SK-N-SH (cell line): ENCODE measurements around the gene MNT.

ENCODE experiments used
- ELF1 ChIP-seq: IDR thresholded peaks from 2 replicates; pipeline ENCODE4 v1.4.0; 2012
- FOSL2 ChIP-seq: IDR thresholded peaks from 2 replicates; pipeline ENCODE4 v1.4.0; 2012; ENCODE audit warnings: low read depth, mild to moderate bottlenecking, moderate library complexity, borderline replicate concordance
- FOXM1 ChIP-seq: IDR thresholded peaks from 2 replicates; pipeline ENCODE4 v1.4.0; 2012; ENCODE audit warnings: low read depth, mild to moderate bottlenecking
- POLR2AphosphoS5 ChIP-seq: IDR thresholded peaks from 2 replicates; pipeline ENCODE4 v1.6.1; 2012; ENCODE audit warnings: low read depth, low read length
- RAD21 ChIP-seq: IDR thresholded peaks from 2 replicates; pipeline ENCODE4 v1.6.1; 2012; ENCODE audit warnings: mild to moderate bottlenecking, low read length
- TAF1 ChIP-seq: IDR thresholded peaks from 2 replicates; pipeline ENCODE4 v1.6.1; 2012; ENCODE audit warnings: low read depth, mild to moderate bottlenecking, low read length, moderate library complexity, borderline replicate concordance
- YY1 ChIP-seq: IDR thresholded peaks from 2 replicates; pipeline ENCODE4 v1.4.0; 2012; ENCODE audit warnings: low read depth, mild to moderate bottlenecking
- TF ChIP-seq, protein P1 (sequence below): fragments of 200-600 bp; sonication (generic); IDR thresholded peaks from 2 replicates; pipeline ENCODE4 v1.6.1; 2017; ENCODE audit warnings: antibody characterized with exemption, mild to moderate bottlenecking, moderate library complexity
- TF ChIP-seq, protein P2 (sequence below): IDR thresholded peaks from 2 replicates; pipeline ENCODE4 v1.4.0; 2012; ENCODE audit warnings: low read depth, borderline replicate concordance
- TF ChIP-seq, protein P3 (sequence below): fragments of 150-350 bp; IDR thresholded peaks from 2 replicates; pipeline ENCODE4 v1.6.1; 2016; ENCODE audit warnings: mild to moderate bottlenecking, low read depth, low read length
- TF ChIP-seq, protein P4 (sequence below): IDR thresholded peaks from 2 replicates; pipeline ENCODE4 v1.6.1; 2012; ENCODE audit warnings: mild to moderate bottlenecking, low read depth, low read length, moderate library complexity
- TF ChIP-seq, protein P5 (sequence below): IDR thresholded peaks from 2 replicates; pipeline ENCODE4 v1.4.0; 2012; ENCODE audit warnings: low read depth

DNA sequence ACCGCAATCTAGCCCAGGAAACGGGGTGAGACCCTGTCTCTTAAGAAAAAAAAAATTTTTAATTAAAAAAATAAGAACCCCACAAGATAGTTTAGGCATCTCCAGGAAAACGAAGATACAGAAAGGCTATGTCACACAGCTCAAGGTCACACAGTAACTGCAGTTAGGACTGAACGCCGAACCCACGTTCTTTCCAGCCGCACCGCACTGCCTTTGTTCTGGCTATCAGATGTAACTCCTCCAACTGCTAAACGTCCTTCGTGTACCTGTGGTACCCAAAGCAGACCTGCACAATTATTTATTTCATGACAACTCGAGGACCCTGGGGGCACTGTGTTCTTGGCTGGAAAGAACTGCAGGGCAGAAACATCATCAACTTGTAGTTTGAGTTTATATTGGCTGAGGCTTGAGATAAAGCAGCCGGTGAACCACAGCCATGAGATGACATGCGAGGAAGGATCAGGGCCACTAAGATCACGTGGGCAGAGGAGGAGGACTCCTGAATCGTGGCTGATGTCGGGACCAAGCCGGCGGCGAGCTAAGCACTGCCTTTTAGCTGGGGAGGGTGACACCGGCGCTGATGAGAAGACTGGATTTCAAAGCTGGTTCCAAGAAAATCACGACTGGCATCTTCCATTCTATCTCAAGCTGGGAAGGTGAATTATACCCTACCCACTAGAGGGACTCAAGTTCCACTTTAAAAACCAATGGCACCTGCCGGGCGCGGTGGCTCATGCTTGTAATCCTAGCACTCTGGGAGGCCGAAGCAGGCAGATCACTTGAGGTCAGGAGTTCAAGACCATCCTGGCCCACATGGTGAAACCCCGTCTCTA is 20.7 kb upstream of the MNT start:
- TF ChIP-seq, protein P1, sequence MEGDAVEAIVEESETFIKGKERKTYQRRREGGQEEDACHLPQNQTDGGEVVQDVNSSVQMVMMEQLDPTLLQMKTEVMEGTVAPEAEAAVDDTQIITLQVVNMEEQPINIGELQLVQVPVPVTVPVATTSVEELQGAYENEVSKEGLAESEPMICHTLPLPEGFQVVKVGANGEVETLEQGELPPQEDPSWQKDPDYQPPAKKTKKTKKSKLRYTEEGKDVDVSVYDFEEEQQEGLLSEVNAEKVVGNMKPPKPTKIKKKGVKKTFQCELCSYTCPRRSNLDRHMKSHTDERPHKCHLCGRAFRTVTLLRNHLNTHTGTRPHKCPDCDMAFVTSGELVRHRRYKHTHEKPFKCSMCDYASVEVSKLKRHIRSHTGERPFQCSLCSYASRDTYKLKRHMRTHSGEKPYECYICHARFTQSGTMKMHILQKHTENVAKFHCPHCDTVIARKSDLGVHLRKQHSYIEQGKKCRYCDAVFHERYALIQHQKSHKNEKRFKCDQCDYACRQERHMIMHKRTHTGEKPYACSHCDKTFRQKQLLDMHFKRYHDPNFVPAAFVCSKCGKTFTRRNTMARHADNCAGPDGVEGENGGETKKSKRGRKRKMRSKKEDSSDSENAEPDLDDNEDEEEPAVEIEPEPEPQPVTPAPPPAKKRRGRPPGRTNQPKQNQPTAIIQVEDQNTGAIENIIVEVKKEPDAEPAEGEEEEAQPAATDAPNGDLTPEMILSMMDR = peak; percentile 17; the same call in 1 of the 2 replicates
- TF ChIP-seq POLR2AphosphoS5 (no peak), YY1 (no peak), FOXM1 (no peak), FOSL2 (no peak), TAF1 (no peak), ELF1 (no peak), RAD21 (peak; percentile 40; the same call in 1 of the 2 replicates)
- TF ChIP-seq, protein P2, sequence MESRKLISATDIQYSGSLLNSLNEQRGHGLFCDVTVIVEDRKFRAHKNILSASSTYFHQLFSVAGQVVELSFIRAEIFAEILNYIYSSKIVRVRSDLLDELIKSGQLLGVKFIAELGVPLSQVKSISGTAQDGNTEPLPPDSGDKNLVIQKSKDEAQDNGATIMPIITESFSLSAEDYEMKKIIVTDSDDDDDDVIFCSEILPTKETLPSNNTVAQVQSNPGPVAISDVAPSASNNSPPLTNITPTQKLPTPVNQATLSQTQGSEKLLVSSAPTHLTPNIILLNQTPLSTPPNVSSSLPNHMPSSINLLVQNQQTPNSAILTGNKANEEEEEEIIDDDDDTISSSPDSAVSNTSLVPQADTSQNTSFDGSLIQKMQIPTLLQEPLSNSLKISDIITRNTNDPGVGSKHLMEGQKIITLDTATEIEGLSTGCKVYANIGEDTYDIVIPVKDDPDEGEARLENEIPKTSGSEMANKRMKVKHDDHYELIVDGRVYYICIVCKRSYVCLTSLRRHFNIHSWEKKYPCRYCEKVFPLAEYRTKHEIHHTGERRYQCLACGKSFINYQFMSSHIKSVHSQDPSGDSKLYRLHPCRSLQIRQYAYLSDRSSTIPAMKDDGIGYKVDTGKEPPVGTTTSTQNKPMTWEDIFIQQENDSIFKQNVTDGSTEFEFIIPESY = no peak
- TF ChIP-seq, protein P3, sequence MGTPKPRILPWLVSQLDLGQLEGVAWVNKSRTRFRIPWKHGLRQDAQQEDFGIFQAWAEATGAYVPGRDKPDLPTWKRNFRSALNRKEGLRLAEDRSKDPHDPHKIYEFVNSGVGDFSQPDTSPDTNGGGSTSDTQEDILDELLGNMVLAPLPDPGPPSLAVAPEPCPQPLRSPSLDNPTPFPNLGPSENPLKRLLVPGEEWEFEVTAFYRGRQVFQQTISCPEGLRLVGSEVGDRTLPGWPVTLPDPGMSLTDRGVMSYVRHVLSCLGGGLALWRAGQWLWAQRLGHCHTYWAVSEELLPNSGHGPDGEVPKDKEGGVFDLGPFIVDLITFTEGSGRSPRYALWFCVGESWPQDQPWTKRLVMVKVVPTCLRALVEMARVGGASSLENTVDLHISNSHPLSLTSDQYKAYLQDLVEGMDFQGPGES = no peak
- TF ChIP-seq, protein P4, sequence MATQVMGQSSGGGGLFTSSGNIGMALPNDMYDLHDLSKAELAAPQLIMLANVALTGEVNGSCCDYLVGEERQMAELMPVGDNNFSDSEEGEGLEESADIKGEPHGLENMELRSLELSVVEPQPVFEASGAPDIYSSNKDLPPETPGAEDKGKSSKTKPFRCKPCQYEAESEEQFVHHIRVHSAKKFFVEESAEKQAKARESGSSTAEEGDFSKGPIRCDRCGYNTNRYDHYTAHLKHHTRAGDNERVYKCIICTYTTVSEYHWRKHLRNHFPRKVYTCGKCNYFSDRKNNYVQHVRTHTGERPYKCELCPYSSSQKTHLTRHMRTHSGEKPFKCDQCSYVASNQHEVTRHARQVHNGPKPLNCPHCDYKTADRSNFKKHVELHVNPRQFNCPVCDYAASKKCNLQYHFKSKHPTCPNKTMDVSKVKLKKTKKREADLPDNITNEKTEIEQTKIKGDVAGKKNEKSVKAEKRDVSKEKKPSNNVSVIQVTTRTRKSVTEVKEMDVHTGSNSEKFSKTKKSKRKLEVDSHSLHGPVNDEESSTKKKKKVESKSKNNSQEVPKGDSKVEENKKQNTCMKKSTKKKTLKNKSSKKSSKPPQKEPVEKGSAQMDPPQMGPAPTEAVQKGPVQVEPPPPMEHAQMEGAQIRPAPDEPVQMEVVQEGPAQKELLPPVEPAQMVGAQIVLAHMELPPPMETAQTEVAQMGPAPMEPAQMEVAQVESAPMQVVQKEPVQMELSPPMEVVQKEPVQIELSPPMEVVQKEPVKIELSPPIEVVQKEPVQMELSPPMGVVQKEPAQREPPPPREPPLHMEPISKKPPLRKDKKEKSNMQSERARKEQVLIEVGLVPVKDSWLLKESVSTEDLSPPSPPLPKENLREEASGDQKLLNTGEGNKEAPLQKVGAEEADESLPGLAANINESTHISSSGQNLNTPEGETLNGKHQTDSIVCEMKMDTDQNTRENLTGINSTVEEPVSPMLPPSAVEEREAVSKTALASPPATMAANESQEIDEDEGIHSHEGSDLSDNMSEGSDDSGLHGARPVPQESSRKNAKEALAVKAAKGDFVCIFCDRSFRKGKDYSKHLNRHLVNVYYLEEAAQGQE = no peak
- TF ChIP-seq, protein P5, sequence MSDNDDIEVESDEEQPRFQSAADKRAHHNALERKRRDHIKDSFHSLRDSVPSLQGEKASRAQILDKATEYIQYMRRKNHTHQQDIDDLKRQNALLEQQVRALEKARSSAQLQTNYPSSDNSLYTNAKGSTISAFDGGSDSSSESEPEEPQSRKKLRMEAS = no peak
